GM18858 (cell line): ENCODE measurements around the gene DHRS7C.
"Not testable (repeated sequence)": the region's sequence is repeated elsewhere in the genome, so short reads cannot be mapped to it uniquely, and the experiment has no call there.

Source experiments
- ATAC-seq: cut with Tn5 transposase; IDR thresholded peaks from one replicate; pipeline ENCODE4 v1.9.1; 2021; ENCODE audit not compliant: unreplicated experiment

The DHRS7C gene

DNA sequence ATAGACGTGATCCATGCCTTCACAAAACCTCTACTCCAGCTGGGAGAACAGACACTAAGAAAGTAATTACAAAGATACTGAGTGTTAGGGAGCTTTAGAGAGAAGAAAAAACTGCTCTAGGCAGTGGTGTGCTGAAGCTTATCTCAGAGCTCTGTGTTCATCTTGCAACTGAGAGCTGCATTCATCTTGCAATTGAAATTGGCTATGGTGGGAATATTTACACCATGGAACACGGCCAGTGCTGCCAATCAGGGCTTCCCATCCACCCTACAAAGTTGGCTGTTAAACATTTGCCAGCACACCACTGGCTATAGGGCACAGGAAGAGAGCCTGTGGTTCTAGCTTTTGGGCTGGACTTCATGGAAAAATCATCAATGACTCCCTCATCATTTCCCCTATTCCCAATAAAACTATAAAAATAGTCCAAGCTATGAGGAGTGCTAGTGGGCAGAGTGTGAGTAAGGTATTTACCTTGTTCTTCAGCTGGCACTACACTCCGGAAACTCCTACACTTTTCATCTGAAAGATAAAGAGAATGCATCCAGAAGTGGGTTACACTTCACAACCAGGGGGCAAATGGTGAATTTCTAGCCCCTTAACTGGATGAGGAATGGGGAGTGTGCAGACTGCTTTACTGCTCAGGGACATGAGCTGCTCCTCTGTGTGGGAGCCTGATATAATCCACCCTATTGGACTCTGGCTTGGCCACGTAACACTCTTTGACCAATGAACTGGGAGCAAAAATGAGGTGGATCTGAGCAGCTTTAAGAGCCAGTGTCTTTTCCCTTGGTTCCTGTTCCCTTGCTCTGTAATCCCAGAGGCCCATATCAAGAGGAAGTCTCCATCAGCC, 18.9 kb upstream of the DHRS7C start:
- no peak for ATAC-seq

DNA sequence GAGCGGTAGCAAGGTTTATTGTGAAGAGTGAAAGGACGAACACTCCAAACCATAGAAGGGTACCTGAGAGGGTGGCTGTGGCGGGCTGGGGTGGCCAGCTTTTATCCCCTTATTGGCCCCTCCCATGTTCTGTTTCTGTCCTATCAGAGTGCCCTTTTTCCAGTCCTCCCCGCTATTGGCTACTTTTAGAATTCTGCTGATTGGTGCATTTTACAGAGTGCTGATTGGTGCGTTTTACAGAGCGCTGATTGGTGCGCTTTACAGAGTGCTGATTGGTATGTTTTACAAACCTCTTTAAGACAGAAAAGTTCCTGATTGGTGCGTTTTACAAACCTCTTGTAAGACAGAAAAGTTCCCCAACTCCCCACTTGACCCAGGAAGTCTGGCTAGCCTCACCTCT, 18.0 kb upstream of the DHRS7C start:
- ATAC-seq: no peak

DNA sequence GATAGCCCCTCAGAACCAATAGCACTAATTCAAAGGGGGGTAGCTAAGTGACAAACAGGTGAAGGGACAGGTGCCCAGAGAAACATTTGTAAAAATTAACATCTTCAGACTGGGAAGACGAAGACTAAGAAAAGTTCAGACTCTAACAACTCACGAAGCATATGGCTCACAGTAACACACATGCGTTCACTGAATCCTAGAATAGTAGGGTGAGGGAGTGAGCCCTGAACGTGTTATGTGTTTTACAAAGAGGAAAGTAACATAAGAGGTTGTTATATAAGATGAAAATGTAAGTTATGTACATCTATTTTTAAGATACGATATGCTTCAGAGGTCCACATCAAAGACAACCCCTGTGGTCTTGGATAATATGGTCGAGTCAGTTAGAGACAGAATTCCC, 15.3 kb upstream of the DHRS7C start:
- ATAC-seq: no peak

DNA sequence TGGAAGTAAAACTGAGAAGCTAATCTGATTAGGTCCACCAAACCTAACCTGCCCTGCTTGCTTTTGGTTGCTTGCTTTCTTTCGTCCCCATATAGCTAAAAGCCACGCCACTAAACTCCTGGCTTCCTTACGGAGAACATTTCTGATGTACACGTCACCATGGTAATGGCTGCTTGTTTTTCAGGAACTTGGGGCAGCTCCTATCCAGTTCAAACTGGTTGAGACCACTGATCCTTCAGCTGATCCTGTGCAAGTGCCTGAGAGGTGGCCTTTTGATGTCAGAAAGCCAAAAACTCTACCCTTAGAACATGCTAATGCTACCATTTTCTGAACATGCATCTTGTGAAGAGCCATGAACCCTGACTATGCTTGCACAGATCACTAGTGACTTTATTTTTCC, 14.4 kb upstream of the DHRS7C start:
- no peak for ATAC-seq

DNA sequence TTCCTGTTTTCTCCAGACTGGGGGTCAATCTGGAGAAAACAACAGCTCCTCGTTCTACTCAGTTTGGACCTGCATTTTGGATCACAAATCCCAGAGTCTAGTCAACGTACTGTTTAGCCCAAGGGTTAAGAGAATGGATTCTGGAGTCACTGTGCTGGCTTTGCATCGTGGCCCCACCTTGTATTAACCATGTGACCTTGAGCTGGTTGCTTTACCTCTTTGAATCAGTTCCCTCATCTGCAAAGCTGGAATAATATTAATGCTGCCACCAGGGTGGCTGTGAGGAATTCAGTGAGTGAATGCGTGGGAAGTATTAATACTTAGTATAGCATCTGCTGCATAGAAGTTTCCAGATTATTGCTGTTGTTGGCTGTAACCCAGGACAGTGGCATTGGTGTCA, 11.3 kb upstream of the DHRS7C start:
- no peak for ATAC-seq

DNA sequence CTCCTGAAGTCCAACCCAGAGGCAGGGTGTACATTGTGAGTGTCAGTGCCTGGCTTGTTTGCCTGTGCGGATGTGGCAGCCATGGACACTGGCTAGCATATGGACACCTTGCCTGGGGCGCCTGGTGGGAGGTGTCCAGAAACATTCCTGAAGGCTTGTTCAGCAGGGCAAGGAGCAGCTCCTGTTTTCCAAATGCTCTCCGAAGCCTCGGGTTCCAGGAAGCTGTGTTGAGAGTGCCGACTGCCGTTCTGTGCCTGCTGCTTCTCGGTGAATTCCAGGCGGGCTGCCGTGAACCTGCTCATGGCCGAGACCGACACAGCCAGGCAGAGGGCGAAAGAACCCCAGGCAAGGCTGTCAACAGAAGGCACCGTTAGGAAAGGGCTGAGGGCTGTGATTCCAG, 10.9 kb upstream of the DHRS7C start:
- no peak for ATAC-seq

DNA sequence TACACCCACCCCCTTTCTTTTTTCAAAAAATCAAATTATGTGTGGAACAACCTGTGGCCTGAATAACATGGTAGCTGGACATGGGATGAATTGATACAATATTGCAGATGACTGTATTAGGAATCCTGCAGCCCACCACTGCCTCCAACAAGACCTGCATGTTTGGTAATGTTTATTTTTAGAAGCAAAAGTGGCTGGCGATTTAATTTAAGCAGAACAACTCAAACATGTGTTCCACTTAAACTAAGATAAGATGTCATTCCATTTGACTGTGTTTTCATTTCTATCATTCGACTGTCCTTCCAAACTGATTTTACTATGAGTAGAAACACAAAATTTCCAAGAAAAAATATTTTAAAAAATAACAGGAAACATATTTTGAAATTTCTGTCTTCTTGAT, 10.1 kb upstream of the DHRS7C start:
- no peak for ATAC-seq

DNA sequence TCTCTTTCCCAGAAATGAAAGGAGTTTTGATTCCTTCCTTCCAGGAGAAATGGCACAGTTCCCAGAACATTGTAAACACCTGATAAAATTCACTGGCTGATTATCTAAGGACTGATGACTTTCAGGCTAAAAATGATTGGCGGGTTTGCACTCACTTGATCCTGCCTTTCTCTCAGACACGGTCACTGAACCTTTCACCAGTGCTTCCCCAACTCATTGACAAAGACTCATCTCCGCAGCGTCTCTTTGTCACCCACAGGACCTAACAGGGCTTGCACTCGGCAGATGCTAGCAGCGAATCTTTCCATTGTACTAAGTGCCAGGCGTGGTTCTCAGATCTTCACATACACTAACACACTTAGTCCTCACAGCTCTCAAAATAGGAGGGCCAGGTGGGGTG, 7.3 kb upstream of the DHRS7C start:
- ATAC-seq: no peak

DNA sequence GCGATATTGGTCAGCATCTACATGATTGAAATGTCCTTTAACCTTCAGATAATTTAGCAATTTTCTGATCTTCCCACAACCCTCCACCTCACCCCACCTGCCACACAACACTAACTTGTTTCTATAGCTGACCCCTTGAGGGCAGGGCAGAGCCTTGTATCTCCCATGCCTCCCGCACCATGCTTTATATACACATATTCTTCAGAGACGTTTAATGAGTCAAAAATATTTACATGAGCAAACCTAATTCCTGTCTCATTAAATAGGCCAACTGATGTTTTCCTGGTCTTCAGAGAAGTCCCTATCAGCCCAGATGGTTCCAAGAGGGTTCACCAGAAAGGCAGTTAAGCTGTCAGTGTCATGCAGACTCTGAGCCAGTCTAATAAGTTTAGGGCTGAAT, 6.6 kb upstream of the DHRS7C start:
- no peak for ATAC-seq

DNA sequence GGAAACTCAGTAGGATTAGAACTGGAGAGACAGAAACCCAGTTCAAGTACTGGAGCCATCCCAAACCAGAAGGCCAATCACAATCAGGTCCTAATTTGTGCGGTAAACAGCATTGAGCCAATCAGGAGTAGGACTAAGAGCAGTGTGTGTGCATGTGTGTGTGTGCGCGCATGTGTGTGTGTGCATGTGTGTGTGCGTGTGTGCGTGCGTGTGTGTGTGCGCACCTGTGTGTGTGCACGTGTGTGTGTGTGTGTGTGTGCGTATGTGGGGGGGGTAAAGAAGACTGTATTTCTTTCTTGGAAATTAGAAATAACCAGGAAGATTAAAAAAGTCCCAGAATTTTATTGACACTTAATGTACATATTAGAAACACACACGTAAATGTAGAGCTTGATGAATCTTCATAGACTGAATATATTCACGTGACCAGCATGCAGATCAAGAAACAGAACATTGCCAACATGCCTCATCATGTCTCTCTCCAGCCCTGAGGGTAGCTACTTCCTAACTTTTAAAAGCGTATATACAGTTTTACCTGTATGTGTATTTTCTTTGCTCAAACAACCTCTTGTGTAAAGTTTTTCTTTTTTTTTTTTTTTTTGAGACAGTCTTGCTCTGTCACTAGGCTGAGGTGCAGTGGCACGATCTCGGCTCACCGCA, 919 bp upstream of the DHRS7C start:
- no peak for ATAC-seq

DNA sequence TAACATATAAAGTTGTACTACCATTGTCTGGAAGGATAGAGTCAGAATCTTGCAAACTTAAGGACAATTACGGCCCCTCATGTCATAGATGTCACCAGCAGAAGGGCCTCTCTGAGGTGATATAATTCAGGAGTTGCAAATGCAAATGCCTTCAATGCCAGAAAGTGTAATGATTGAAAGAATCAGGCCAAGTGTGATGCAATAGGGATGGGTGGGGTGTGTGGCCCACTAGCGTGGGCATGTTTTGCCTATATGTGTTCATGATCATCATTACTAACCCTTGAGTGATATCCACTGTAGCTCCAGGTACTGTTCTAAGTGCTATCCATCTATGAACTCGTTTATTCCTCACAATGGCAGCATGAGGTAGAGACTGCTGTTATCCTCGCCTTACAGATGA, 1.1 kb downstream of the DHRS7C start:
- ATAC-seq: no peak

DNA sequence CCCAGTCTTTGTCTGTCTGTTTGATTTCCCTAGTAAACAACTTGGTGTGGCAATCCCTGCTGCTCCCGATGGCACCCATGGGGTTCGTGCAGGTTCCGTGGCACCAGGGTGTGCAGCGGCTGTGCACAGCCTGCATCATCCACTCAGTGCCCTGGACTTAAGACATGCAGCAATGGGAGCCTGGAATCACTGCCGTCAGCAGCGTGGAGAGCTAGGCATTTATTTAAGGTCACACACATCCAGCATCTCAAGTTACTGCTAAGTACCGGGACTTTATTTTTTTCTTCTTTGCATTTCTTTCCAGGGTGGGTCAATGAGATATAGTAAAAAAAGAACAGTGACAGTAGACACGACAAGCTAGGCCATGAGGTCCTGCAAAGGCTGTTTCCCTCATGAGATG, 2.8 kb downstream of the DHRS7C start:
- no peak for ATAC-seq

DNA sequence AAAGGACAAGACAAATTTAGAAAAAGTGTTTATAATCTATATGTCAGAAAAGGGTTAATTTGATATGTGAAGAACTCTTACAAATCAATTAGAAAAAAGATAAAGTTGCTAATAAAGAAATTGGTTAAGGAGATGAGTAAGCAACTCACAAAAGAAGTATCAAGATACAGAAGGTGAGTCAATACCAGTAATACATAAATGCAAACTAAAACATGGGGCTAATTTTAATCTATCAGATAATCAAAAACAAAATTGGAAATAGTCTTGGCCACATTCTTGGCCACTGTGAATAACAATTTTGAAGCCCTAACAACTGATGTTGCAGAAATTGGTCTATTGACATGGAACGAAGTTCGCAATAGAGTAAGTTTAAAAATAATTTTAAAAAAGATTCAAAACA, 6.8 kb downstream of the DHRS7C start:
- no peak for ATAC-seq

DNA sequence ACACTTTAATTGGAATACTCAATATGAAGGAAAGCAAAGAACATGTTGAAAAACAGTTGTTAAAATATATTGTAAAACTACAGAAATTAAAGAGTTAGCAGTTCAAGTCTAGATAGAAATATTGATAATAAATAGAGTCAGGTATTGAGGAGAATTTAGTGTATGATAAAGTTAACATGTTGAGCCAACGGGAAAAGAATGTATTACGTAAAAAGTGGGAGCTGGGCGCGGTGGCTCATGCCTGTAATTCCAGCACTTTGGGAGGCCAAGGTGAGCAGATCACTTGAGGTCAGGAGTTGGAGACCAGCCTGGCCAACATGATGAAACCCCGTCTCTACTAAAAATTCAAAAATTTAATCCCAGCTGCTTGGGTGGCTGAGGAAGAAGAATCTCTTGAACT, 7.9 kb downstream of the DHRS7C start:
- not testable (repeated sequence) for ATAC-seq

DNA sequence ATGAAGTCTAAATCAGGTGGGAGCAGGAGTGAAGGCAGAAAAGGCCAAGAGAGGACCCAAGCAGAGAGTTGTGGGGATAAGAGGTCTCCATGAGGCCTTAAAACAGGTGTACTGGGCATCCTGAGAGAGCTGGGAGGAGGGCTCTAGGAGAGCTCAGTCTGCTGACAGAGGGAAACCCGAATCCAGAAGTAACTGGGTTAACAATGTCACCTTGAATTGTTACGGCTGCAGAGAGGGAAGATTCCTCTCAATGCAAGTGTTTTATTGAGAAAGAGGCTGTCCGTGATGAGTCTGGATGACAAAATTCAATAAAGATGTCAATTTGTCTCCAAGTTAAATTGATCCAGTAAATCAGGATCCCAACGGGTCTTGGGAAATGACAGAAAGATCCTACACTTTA, 8.3 kb downstream of the DHRS7C start:
- ATAC-seq: no peak

DNA sequence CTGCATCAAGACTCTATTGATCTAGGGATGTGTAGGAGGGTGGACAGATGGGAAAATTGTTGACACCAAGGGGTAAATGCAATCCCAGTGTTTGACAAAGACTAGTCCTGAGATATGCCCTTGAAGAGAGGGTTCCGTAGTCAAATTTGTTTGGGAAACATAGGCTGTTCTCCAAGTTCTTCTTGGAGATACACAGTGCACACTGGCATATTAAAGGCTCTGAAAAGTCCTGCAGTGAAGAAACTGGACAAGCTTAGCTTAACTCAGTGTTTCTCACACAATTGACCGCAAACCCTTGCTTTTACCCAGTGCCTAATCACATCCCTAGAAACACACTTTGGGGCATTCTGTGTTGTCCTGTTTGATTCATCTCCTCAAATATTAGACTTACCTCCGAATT, 10.8 kb downstream of the DHRS7C start:
- ATAC-seq: no peak

DNA sequence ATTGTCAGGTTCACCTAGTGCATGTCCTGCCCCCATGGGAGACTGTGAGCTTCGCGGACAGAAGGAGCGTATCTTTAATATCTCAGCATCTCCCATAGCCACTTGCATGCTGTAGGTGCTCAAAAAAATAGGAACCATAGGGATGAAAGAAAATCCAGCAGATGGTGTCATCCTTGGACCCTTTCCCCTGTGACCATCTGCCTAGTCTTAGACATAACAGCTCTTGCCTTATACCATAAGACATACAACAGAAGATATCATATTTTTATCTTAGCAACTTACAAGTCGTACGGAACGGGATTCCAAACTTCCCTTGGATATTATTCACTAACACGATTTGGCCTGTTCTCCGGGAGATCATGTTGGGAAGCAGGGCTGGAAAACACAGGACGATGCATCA, 14.5 kb downstream of the DHRS7C start:
- no peak for ATAC-seq

DNA sequence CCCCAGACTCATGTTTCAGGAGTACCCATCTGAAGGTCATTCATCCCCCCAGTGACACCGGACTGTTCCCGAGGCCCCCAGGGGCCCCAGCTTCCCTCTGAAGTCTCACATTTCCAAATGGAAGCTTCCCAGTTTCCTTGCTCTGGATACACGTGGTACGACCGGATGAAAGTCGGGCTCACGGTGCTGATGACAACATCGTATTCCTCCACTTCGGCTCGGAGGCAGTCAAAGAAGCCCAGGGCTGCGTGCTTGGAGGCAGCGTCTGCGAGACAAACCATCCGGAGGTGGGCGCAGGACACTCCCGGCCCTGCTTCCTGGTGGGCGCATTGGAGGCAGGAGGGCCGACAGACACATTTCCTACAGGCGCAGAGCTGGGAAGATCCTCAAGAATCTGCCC, 18.7 kb downstream of the DHRS7C start:
- no peak for ATAC-seq

DNA sequence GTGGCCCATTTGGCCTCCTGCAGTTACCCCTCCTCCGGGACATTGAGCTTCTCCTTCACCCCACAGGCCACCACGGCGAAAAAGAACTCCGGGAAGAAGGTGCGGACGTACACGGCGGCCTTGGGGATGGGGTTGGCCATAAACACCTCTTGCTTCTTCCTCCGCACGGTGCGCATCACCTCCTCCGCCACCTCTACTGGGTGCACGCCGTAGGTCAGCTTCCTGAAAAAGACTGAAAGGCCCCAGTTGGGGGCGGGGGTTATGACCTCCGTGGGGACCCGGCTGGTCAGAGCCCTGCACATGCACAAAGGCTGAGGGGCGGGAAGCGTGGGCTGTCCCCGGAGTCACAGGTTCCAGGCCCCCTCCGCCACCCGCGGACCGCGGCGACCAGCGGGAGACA, 19.9 kb downstream of the DHRS7C start:
- ATAC-seq: no peak

DNA sequence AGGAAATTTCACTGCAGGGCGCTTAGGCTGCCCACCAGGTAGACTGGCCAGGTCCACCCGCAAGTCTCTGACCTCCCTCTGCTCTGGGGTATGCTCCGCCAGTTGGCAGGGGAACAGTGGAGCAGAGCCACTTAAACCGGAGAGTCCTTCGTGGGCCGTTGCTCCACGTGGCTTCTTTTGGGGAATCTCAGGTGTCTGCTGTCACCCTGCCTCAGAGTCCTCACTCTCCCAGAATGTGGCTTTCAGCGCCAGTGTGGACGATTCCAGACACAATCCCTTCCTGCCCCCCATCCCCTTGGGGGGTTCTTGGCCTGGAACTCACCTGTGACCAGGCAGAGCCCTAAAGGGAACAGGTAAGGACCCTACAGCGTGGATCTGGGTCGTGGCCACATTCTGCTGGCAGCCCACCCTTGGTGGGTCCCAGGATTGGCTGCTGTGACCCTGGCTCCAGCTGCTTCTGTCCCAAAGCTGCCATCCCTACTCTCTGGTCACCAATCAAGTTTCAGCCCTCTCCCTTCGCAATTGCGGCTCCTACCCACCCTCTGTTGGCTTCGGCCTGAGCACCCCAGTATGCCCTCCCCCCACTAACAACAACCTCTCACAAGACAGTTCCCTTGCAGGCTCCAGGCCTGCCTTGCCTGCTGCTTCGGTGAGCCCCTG, 22.2 kb downstream of the DHRS7C start:
- ATAC-seq: no peak

DNA sequence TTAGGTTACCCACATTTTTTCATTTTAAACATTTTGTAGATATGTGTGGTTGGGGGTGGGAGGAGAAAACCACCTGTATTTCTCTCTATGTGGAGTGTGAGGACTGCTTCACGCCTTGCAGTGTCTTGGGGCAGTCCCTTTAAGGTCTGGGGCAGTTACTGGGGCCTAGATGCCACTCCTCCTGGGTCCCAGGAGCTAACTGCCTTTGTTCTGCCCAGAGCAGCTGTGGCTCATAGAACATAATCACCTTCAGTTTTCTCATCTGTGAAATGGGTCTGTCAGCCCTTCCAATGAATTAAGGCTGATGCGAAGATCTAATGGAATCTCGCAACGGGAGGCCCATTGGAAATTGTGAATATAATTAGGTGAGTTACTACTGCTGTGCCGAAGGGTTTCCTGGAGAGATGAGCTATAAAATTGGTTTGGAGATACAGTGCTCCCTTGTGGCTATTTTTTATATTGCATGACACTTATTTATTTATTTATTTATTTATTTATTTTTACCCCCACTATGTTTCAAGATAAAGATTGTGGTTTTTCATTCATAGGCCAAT, 22.9 kb downstream of the DHRS7C start:
- no peak for ATAC-seq

DNA sequence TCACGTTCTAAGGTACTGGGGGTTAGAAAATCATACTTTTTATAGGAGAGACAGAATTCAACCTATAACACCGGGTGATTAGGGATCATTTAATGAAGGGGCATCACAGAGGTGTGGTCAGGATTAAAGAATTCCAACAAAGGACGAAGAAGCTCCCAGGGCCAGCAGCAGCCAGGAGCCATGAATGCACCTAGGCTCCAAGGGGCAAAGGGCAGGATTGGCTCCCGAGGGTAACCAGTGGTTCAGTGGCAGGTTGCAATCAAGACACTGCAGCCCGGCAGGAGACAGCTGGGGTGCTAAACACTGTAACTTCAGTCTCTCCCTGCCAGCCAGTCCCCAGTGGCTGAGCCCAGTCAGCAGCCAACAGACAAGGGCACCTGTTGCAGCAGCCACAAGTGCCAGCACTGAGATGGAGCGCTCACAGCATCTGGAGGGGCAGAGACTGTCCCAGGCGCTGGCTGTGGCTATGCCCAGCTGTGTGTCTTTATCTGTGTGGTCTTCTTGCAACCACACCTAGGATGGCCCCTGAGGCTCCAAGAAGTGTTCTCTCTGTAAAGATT, 23.9 kb downstream of the DHRS7C start:
- ATAC-seq: no peak
